GM21381 (cell line): ENCODE results near the gene BAZ2B.
A peak's percentile ranks its signal among the peaks of the same experiment; 100 is the strongest.

Source experiments
- ATAC-seq: cut with Tn5 transposase; IDR thresholded peaks from one replicate; pipeline ENCODE4 v1.9.1; 2021; ENCODE audit warnings: mild to moderate bottlenecking, moderate library complexity; ENCODE audit not compliant: unreplicated experiment

BAZ2B gene

GRCh38 chr2:159615367-159616285 is 722 bp downstream of the BAZ2B start:
- peak; percentile 64 for ATAC-seq

- ATAC-seq: no peak
Measured at GRCh38 chr2:159614534-159615366, 1.6 kb downstream of the BAZ2B start.

- no peak for ATAC-seq
Measured at GRCh38 chr2:159613651-159614285, 2.6 kb downstream of the BAZ2B start.

GRCh38 chr2:159613091-159613490 is 3.3 kb downstream of the BAZ2B start:
- ATAC-seq: no peak

GRCh38 chr2:159612255-159612901 is 4.0 kb downstream of the BAZ2B start:
- no peak for ATAC-seq

DNA sequence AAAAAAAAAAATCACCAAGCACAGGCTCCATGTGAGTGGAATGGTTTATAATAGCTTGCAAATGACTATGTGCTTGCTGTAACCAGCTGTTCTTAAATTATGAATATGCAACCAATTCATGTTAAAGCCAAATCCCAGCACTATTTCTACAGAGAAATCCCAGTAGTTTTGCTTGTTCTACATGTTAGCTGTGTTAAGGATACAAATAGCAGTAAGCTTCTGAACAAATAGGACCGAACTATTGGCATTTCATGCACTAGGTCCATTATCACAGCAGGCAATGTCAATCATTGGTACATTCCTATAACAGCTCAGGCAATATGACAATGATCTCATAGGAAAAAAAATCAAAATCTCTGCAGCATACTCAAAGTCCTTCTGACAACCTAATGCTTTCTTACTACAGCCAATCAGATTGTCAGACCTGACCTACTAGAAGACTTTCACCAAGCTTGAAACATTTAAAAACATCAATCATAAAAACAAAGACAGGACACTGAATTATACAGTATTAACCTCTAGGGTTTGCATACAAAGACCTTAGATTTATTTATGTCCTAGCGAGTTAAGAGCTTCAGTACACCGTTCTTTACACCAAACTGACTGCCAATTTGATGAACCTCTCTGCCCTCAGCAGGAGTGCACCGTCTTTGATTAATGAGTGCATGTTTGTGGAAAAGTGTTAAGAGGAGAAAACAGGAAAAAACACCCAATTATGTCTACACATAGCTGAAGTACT is 6.4 kb downstream of the BAZ2B start:
- ATAC-seq: no peak

- no peak for ATAC-seq
Measured at GRCh38 chr2:159608723-159609308, 7.5 kb downstream of the BAZ2B start.

DNA sequence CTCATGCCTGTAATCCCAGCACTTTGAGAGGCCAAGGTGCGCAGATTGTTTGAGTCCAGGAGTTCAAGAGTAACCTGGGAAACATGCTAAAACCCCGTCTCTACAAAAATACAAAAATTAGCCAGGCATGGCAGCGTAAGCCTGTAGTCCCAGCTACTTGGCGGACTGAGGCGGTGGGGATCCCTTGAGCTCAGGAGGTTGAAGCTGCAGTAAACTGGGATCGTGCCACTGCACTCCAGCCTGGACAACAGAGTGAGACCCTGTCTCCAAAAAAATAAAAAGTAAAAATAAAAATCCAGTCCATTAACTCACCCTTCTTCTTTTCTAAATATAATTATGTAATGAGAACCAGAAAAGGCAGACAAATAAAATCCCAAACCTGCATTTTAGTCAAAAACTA is 8.2 kb downstream of the BAZ2B start:
- ATAC-seq: no peak

GRCh38 chr2:159606287-159606686 is 10.1 kb downstream of the BAZ2B start:
- ATAC-seq: no peak

GRCh38 chr2:159605441-159606178 is 10.7 kb downstream of the BAZ2B start:
- ATAC-seq: no peak

GRCh38 chr2:159604159-159604558 is 12.2 kb downstream of the BAZ2B start:
- no peak for ATAC-seq

- no peak for ATAC-seq
Measured at GRCh38 chr2:159600752-159601151, 15.6 kb downstream of the BAZ2B start.

DNA sequence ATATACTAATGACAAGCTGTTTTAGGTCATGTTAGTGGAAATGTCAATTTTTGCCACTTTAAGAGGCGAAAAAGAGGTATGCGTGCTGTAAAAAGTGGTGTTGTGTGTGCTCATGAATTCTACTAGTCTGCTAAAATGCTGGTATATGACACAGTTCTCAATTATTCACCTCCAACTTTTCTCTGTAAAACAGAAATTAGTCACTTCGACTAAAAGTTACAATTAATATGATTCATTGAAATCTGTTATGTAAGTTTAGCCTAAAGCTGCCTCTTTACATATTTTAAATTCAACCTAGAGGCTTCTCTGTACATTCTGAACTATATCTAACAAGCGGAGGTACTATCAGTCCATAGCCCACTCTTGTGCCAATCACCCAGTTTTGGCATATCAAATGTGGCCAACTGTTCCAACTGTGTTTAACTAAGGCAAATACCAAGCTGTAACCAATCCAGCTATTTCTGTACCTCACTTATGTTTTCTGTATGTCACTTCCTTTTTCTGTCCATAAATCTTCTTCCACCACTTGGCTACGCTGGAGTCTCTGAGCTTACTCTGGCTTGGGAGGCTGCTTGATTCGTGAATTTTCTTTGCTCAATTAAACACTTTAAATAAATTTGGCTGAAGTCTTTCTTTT is 20.8 kb downstream of the BAZ2B start:
- no peak for ATAC-seq

DNA sequence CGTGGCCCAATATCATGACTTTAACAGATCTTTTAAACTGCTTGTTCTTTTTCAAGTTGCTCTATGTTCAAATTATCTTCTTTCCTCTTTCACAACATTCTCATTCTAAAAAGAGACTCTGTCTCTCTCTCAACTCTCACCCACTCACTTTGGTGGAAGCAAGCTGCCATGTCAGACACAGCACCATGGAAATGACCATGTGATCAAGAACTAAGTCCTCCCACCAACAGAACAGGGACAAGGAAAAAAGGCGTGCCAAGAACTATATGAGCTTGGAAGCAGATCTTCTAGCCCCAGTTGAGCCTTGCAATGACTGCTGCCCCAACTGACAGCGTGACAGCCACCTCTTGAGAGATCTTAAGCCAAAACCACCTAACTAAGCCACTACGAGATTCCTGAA is 23.9 kb downstream of the BAZ2B start:
- no peak for ATAC-seq

GRCh38 chr2:159591221-159591620 is 25.1 kb downstream of the BAZ2B start:
- no peak for ATAC-seq

- no peak for ATAC-seq
Measured at GRCh38 chr2:159589286-159589685, 27.1 kb downstream of the BAZ2B start.

DNA sequence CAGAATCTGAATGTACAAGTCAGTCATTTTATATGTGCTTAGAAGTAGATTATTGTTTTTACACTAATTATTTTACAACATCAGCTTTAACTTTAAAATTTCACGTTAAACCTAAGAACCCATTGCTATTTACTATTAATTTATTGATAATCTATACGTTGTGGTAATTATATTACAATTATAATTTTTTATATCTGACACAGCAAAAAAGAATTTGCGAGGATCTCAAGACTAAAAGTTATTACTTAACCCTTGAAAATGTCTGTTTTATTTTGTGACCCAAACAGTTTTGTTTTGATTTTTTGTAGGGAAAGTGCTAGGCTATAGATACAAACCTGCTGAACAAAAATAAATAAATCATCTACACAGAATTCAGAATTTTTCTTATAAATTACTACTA is 30.3 kb downstream of the BAZ2B start:
- ATAC-seq: no peak

- ATAC-seq: no peak
Measured at GRCh38 chr2:159585622-159586021, 30.7 kb downstream of the BAZ2B start.

GRCh38 chr2:159584796-159585195 is 31.6 kb downstream of the BAZ2B start:
- ATAC-seq: no peak
